Measurements from ENCODE around the gene HPN. TPM values are rescaled to one million over a fixed set of nuclear protein-coding genes. Genes with fewer than 3 reads are reported as not detected.
"Not testable (repeated sequence)": the region's sequence is repeated elsewhere in the genome, so short reads cannot be mapped to it uniquely, and the experiment has no call there.

Gene HPN
- 564 TPM for total RNA-seq

- DNase-seq (ENCODE audit: low spot score) (peak; percentile 93), ATAC-seq (peak; percentile 65)
These were observed at the start of gene HPN for GRCh38 chr19:35041548-35042055. TSS of gene HPN (plus strand) at chr19:35041721. CDS start at chr19:35042507, 786 bp downstream.

DNA sequence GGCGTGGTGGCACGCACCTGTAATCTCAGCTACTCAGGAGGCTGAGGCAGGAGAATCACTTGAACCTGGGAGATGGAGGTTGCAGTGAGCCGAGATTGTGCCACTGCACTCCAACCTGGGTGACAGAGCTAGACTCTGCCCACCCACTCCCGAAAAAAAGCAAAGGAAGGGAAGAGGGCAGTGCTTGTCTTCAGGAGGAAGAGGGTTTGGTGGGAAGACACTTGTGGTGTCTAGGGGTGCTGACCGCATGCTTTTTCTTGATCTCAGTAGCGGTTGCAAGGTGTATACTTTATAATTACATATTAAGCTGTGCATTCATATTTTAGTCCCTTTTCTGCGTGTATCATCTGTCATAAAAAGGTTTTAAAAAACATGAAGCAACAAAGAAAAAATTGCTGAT is 48.9 kb upstream of the HPN start:
- DNase-seq (ENCODE audit: low spot score); ATAC-seq: not testable (repeated sequence)

- no peak for ATAC-seq
These were observed 47.3 kb upstream of the HPN start for GRCh38 chr19:34994286-34994642.

DNA sequence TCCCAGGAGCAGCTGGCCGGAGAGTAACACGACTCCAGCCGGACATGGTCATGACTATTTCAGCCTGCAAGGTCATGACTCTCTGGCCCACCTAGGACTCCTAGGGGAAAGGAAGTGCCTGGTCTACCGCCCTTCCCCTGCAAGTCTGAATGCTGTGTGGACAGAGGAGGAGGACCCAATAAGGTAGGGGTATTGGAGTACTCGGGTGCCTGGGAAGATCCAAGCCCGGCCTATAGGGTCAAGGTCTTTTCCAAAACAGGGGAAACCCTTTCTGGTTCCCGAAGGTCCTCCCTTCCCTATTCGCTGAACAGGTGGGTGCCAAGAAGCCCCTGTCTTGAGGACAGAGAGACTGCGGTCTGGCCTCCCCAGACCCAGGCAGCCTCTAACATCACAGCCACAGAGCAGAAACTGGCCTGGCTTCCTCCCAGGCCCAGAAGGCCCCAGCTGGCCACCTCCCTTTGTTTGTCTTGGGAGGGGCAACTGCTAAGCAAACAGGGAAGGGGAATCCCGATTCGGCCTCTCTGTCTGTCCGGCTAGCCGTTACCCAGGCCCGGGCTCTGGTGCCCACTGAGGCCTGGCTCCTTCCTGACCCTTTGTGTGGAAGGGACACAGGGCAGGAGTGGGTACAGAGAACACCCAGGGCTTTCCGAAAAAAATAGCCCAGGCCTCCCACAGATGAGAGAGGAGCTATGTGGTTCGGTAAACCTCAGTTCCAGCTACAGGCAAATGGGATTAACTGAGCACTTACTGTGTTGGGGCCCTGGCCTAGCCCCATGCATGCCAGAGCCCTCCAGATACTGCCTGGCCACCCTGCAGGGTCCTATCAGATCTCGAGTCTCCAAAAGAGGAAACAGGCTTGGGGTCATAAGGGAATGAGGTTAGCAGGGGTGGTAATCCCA is 46.6 kb upstream of the HPN start:
- ATAC-seq: peak; percentile 86
- peak; percentile 84 for DNase-seq (ENCODE audit: low spot score)

More at GRCh38 chr19:34994286-34994642, 47.3 kb upstream of the HPN start:
- no peak for DNase-seq (ENCODE audit: low spot score)

- DNase-seq (ENCODE audit: low spot score): no peak
- peak; percentile 6 for ATAC-seq
These were observed 46.0 kb upstream of the HPN start for GRCh38 chr19:34995551-34995950.

DNA sequence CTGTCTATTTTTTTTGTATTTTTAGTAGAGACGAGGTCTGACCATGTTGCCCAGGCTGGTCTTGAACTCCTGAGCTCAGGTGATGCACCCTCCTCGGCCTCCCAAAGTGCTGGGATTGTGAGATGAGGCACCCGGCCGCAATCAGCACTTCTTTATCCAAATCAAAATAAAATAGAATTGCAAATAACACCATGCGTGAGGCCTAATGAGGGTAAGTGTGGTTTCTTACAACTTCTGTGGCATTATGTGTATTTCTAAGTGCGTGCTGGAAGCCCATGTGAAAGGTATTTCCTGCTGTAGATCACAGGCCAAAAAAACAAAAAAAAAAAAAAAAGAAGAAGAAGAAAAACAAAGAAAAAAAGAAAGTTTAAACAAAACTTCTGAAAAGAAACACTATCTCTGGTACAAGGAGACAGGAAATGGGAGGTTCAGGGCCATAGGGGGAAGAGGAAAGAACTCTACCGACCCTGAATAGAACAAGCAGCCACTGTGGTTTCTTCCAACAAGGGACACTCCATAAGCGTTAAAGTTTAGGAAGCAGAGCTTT is 44.4 kb upstream of the HPN start:
- ATAC-seq (no peak), DNase-seq (ENCODE audit: low spot score) (no peak)

DNA sequence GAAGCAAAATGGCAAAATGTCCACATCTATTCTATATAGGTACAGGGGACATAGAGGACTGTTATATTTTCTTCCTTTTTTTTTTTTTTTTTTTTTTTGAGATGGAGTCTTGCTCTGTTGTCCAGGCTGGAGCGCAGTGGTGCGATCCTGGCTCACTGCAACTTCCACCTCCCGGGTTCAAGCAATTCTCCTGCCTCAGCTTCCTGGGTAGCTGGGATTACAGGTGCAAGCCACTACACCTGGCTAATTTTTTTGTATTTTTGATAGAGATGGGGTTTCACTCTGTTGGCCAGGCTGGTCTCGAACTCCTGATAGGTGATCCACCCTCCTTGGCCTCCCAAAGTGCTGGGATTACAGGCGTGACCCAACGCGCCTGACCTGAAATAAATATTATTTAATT is 43.3 kb upstream of the HPN start:
- ATAC-seq; DNase-seq (ENCODE audit: low spot score): not testable (repeated sequence)

GRCh38 chr19:34998777-34999497 is 42.6 kb upstream of the HPN start:
- ATAC-seq: no peak
- no peak for DNase-seq (ENCODE audit: low spot score)

DNA sequence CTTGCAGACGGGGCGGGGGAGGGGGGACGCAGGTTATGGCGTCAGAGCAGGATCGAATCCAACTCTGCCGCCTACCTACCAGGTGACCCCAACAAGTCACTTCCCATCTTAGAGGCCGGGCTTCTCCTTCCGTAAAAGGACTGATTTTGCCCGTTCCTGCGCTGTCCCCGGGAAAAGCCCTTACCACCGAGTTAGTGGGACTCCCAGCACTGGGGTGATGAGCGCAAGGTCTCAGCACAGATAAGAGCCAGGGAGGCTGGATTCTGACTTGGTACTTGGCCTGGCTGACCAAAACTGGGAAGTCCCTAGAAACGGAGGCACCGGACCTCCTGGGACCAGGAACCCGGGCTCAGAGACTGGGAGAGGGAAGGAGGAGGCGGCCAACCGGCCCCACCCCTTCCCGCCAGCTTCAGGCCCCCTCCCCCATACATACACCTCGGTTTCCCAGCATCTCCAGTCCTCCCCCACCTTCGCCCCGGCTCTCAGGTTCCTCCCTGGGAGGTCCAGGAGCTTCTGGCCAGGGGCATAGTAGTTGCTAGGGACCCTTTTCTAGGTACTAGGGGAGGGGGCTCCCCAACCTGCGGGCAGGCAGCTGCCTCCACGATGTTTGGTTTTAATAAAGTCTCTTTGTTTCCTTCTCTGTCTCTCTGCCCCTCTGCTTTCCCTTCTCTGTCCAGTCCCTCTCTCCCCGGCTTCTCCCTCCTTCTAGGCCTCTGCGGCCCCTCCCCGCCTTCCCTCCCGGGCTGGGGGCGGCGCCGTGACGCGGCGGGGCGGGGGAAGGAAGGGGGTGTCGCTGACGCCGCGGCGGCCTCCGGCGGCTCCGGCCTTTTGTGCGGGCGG is 41.8 kb upstream of the HPN start, which contains the start of gene GRAMD1A:
TSS of gene GRAMD1A (plus strand) at position 826 of the 840 bp plus-strand sequence. CDS start 156 bp downstream, outside the sequence.
- peak; percentile 88 for DNase-seq (ENCODE audit: low spot score)
- ATAC-seq: peak; percentile 84

DNA sequence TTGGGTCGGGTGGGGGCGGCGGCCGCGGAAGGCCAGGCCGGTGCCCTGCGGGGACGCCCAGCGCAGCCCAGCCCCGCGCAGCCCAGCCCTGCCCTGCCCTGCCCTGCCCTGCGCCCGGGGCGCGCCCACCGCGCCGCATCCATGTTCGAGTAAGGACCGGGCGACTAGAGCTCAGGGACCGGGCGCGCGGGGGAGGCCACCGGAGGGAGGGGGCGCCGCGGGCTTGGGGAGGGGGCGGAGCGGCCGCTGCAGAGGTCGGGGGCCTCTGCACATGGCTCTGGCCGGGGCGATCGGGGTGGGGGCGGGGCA is 41.2 kb upstream of the HPN start:
- ATAC-seq: no peak
- DNase-seq (ENCODE audit: low spot score): no peak

DNA sequence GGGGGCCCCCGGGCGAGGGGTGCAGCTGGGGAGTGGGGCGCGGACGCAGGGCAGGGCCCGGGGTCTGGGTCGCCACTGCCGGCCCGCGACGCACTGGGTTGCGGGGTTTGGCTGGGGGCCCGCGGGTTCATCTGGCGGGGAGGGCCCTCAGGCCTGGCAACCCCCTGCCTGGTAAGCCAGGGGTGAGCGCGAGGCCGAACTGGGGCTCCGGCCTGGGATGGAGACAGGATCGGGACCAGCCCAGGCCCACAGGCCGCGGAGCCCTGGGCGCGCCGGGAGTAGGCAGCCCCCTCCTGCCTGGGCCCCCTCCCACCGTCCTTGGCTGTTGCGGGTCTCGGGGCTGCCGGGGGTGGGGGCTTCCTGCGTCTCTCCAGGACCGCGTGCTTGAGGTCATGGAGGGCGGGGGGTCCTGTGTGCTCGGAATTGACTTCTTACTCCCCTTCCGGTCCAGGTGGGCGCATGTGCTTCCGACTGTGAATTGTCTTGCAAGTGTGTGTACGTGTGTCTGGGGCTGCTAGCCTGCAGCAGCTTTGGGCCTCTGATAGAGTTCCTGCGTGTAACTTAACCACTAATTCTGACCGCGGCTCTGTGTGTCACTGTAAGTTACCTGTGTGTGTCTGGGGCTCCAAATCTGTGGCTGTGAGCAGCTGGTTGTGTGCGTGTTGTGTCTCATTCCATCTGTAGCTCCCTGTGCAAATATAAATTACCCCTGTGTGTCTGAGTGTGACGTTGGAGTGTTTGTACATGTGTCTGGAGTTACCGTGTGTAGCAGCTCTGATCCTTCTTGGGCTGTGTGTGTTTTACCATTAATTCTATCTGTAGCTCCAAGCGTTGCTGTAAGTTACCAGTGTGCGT is 40.6 kb upstream of the HPN start:
- no peak for ATAC-seq
- DNase-seq (ENCODE audit: low spot score): no peak

DNA sequence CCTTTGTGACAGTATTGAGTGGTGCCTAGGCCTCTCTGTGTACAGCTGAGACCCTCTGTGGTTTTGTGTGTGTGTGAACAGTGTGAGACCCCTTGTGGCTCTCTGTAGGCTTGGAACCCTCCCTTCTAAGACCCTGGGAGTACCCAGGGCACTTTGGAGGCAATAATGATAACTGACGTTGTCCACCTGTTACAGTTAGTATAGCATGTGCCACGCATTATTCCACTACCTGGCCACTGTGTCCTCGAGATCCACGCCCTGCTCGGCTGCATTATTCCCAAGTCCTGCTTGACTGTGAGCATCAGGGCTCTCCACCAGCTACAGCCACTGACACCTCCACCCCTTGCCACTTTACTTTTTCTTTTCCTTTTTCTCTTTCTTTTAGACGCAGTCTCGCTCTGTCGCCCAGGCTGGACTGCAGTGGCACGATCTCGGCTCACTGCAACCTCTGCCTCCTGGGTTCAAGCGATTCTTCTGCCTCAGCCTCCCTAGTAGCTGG is 39.4 kb upstream of the HPN start:
- ATAC-seq (no peak), DNase-seq (ENCODE audit: low spot score) (no peak)

DNA sequence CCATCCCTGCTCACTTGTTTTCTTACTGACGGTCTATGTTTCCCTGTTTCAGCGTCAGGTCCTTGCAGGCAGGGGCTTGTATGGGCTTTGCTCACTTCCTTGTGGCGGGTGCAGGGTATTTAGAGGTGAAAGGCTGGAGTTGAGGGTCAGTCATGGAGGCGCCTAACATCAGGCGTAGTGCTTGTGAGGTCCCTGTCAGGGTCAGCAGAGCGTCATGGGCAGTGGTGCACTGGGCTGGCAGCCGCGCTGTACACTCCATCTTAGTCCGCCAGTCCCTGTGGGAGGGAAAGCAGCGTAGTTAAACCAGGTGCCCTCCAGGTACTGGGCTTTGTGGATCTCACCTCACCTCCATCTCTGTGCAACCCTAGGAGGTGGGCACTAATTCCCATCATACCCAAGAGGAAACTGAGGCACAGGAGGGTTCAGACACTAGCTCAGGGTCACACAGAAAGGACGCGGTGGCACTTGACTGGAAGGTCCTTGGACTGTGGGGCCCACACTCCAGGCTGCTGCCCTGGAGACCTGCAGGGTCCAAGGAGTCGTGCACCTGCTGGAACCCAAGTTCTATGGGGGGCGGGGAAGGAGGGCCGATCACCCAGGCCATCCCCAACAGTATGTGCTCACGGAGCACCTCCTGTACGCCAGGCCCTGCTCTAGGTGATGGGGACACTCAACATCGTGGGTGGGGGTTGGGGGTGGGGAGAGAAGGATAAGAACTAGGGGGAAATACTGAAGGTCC is 36.8 kb upstream of the HPN start:
- no peak for DNase-seq (ENCODE audit: low spot score)
- no peak for ATAC-seq

DNA sequence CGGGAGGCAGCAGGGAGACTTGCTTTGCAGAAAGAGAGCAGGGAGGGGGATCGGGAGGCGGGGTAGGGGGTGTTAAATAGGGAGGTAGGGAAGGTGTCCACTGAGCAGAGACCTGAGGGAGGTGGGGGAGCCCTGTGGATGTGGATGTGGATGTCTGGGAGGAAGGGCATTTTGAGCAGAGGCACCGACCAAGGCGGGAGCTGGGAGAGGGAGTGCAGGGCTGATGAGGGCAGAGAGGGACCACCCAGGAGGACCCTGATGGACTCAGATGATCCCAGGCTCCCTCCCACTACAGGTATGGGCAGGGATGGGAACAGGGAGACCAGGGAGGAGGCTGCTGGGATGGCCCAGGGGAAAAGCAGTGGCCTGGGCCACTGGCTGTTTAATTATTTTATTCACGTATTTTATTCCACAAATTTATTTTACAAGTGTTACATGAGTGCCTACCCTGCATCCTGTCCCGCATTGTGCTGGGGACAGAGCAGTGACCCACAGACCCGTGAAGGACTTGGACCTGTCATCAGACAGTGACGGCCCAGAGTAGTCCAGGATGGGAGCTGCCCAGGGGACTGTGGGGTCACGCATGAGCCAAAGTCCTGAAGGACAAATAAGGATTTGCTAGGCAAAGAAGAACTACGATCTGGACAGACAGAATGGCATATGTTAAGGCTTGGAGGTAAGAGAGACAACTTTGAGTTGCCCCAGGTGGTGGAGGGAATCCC is 36.1 kb upstream of the HPN start:
- no peak for DNase-seq (ENCODE audit: low spot score)
- ATAC-seq: peak; percentile 40

- not testable (repeated sequence) for DNase-seq (ENCODE audit: low spot score); ATAC-seq
These were observed 35.5 kb upstream of the HPN start for GRCh38 chr19:35006007-35006341.

- ATAC-seq (peak; percentile 57), DNase-seq (ENCODE audit: low spot score) (no peak)
These were observed 35.1 kb upstream of the HPN start for GRCh38 chr19:35006342-35006998.

GRCh38 chr19:35006999-35007365 is 34.5 kb upstream of the HPN start:
- ATAC-seq (no peak), DNase-seq (ENCODE audit: low spot score) (no peak)

DNA sequence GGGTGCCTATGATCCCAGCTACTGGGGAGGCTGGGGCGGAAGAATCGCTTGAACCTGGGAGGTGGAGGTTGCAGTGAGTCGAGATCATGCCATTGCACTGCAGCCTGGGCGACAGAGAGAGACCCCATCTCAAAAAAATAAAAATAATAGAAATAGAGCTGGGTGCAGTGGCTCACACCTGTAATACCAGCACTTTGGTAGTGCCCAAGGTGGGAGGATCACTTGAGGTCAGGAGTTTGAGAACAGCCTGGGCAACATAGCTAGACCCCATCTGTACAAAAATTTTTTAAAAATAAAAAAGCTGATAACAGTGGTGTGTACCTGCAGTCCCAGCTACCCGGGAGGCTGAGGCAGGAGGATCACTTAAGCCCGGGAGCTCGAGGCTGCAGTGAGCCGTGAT is 34.1 kb upstream of the HPN start:
- DNase-seq (ENCODE audit: low spot score); ATAC-seq: not testable (repeated sequence)
